Measurements from ENCODE around the gene INSYN2B. TPM values are rescaled to one million over a fixed set of nuclear protein-coding genes. Genes with fewer than 3 reads are reported as not detected.

Gene INSYN2B
- total RNA-seq, 1 donor from 2014 or later: not detected

DNA sequence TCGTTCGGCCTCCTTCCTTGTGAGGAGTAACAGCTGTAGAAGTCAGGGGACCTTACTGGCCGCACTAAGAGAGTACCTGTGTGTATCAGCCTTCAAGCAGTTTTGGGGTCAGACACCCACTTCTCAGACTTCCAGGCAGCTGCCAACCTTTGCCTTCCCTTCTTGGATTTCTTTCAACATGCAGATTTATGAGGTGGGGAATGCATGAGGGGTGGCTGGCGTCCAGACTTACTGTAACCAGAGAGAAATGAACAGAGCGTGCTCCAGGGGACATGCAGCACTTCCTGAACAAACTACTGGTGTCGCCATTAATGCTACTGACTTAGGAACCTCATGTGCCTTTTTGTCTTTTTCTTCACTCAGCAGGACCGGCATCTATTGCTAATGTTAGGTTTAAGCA, 46.7 kb downstream of the INSYN2B start:
- intact Hi-C loops (cut with micrococcal nuclease): no loop called here

DNA sequence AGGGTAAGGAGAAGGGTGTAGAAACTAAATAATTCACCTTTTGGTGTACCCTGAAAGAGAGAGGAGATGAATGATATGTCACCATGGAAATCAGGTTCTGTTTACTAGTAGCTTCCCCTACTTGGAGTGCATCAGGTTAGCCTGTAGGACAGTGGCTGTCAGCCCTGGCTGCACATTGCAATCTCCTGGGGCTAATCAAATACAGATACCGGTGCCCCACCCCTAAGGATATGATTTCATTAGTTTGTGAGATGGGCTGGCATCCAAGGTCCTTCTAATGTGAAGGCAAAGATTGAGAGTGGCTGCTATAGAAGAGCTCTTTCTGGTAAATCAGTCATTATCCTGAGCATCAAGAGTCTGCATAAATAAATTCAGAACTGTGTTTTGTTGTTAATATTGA, 47.2 kb downstream of the INSYN2B start:
- intact Hi-C loops (cut with micrococcal nuclease): no loop called here

DNA sequence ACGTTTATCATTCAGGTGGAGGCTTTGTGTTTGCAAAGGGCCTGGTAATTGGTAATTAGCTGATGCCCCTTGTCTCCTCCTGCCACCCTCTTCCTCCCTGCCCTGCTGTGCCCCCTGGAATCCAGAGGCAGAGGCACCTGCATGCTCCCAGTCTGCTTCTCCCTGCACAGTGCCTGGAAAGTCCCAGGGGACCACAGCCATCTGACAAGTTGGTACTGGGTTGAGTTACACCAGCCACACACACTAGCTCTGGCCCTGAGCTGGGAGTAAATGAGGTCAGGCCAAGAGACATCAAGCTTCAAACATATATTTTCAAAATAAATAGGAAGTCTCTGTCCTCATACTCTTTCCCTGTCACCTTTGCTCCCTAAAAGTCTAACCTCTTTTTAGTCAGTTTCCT, 56.3 kb downstream of the INSYN2B start:
- intact Hi-C loops (cut with micrococcal nuclease): no loop called here

DNA sequence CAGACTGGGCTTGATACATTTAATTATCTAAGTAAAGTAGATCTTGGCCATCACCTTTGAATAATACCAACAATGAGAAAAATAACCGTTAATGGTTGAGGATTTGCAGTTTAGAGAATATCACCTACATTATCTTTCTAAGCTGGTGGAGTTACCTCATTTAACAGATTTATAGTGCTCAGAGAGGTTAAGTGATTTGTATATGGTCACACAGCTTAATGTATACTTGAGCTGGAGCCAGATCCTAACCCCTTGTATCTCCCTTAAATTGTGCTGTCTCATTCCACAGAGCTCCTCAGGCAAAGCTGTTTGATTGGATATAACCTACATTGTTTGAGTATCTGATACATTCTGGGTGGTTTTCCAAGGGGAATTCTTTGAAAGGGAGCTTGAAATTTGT, 57.8 kb downstream of the INSYN2B start:
- intact Hi-C loops (cut with micrococcal nuclease): no loop called here

DNA sequence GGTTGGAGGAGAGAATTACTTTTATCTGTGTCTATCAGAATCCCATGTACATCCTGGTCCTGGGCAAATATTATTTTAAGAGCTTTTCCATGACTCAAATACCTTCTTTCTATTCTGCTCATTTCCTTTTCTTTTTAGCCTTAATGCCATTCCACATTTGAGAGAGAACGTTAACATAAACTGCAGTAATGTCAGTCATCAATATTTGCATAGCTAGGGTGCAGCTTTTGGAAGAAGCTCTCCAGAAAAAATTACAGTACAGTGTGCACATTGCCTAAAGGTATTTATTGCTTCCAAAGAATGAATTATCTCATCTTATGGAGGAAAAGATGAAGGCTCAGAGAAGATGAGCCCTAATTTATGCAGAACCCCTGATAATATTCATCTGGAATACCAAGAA, 58.3 kb downstream of the INSYN2B start:
- intact Hi-C loops (cut with micrococcal nuclease): no loop called here

DNA sequence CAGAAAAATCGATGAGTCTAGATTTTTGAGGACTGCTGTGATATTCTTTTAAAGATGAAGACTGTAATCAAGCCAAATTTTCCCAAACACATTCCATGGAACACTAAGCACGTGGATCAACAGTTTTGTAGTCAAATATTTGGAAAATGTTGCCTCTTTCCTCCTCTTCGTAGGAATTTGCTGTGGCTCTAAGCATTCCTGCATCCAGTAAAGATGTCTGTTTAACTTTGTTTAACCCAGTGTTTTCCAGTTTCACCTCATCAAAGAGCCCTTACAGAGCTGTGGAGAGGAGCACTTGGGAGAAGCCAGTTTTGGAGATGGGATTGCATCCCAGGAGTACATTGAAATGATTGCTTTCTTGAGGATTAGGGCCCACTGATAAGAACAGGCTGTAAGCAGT, 58.9 kb downstream of the INSYN2B start:
- intact Hi-C loops (cut with micrococcal nuclease): no loop called here

DNA sequence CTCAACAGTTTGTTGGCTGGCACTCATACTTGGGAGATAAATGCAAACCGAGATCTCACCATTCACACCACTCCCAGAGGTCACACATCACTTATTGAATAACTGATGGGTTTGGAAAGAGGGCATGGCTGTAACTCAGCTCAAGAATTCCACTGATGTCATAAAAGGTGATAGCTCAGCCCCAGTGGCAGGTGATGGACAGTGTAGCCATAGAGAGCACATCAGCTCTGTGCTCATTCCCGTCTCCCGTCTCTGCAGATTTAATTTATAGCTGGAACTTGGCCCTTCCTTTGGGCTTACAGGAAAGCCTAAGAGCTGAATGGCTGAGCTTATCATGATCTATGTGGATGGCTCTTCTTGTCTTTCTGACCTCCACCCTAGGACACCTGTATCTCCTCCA, 59.8 kb downstream of the INSYN2B start:
- intact Hi-C loops (cut with micrococcal nuclease): no loop called here

DNA sequence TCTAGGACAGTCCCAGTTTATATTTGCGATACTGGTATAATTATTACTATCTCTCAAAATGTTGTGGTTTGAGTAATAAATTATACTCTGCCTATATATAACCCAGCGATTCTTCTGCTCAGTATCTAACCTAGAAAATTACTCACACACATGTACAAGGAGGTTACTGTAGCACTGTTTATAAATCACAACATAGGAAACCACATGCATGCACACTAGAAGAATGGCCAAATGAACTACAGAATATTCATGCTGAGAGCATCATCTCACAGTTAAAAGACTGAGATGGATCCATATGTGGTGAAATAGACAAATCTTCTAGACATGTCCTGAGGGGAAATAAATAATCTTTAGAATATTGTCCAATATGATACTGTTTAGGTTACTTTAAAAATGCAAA, 62.1 kb downstream of the INSYN2B start:
- intact Hi-C loops (cut with micrococcal nuclease): no loop called here

DNA sequence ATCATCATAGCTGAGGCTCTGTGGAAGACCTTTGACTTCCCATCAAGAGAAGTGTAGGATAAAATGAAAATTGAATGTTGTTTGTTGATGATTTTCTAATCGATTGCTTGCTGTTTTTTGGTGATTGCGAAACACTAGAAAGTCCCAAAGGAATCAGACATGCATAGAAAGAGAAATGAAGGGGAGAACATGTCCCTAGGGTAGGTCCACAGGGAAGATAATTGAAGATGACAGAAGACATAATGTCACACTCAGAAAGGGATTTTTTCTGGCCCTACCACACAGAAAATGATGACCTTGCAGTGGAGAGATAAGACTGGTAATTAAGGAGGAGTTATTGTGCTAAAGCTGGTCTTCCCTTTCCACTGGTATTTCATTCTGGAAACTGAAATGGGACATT, 62.8 kb downstream of the INSYN2B start:
- intact Hi-C loops (cut with micrococcal nuclease): no loop called here

DNA sequence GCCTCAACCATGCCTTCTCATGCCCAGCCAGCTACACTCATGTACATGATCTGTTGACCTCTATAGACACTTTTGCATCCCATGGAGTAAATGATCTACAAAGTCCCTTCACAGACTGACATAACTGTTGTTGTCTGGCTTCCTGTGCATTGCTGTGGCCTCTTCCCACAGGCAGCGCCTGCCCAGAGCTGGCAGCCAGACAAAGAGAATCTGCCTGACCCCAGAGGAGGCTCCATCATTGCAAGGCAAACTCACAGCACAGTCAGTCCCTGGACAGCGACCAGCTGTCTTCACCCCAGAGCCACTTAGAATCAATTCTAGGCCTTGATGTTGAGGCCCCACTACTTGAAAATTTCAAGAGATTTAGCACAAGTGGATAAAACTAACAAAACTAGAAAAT, 65.5 kb downstream of the INSYN2B start:
- intact Hi-C loops (cut with micrococcal nuclease): no loop called here

DNA sequence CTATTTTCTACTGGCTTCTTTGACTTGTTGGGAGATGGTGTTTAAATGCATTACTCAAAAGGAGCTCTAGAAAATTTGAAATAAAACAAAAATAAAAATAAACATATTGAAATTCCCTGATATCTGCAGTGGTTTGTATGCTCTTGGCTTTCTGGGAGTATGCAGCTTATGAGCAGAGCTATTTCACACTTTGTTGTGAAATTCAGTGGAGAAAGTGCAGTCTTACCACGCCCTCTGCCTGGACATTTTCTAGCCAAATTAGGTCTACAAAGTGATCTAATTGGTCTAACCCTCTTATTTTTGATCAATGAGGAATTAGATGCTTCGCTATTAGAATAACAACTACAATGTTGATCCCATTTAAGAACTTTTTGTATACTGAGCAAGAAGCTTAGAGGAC, 66.8 kb downstream of the INSYN2B start:
- intact Hi-C loops (cut with micrococcal nuclease): no loop called here

DNA sequence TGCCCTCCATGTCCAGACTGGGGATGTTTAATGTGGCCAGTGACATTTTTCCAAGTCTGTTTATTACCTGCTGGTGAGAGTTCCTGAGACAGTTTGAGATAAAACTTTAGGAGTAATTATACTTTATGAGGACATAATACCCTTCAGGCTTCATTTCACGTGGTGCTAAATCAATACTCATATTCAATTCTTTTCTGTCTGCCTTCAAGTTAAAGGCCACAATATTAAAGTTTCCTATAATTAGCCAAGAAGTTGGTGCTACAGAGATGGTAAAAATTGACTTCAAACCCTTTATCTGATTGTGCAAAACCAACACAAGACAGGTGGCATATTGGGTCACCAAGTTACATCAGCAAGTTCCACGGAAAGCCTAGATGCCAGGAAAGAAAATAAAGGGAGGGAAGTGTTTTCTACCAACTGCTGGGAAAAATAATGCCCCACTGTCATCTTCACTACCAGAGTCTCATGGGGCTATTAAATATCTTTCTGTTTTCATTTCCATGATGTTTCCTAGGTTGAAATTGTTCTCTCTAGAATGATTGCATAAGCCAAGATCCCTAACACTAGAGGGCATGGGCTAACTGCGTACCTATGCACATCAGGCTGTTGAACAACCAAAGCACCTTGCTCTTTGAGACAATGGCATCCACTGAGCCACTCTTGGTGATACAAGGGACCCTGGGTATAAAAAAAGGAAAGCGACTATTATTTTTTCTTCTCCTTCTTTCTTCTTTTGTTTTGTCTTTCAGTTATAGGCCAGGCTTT, 68.7 kb downstream of the INSYN2B start:
- intact Hi-C loops (cut with micrococcal nuclease): no loop called here

DNA sequence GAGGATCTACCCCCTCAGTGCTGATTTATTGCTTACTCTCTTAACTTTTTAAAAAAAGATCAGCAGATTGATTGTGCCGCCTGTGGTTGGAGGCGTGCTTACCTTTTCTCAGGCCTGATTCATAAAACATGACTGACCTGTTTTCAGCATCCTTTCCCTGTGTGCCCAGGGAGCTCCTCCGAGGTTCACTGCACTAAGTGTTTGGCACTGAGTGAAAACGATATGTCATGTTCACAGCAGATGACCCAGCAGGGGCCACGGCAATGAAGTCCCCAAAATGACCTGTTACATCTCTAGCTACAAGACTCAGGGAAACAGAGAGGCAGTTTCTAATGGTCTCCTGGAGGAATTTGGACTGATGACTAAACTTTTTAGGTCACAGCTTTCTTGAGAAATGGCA, 69.9 kb downstream of the INSYN2B start:
- intact Hi-C loops (cut with micrococcal nuclease): no loop called here

DNA sequence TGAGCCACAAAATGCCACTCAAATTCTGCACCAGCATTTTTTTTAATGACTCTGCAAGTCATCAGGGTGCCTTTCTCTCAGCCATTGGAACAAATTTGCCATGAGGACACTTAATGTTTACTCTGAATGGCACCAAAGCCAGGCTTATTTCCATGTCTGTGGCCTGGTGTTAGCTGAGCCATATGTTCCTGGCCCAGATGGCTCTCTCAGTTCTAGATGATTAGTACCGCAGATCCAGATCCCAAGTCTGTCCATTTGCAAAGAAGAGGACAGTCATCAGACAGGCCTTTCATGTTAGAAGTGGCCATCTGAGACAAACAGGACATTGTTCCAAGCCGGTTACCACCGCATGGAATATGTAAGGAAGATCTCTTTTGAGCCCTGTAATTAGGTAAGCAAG, 70.3 kb downstream of the INSYN2B start:
- intact Hi-C loops (cut with micrococcal nuclease): no loop called here

DNA sequence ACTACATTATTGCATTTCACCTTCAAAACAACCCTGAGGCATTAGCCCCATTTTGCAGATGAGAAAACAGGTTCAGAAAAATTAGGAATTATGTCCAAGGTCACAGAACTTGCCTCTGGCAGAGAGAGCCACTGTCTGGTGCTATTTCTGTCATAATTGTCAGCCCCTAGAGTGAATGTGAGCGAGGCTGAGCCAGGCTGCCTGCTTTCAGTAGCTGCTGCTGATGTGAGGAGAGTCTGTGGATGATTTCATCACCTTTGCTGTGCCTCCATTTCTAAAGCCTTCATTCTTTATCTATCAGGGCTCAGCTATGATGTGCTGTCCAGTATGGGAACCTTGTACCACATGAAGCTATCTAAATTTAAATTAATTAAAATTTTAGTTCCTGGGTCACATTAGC, 71.4 kb downstream of the INSYN2B start:
- intact Hi-C loops (cut with micrococcal nuclease): no loop called here

DNA sequence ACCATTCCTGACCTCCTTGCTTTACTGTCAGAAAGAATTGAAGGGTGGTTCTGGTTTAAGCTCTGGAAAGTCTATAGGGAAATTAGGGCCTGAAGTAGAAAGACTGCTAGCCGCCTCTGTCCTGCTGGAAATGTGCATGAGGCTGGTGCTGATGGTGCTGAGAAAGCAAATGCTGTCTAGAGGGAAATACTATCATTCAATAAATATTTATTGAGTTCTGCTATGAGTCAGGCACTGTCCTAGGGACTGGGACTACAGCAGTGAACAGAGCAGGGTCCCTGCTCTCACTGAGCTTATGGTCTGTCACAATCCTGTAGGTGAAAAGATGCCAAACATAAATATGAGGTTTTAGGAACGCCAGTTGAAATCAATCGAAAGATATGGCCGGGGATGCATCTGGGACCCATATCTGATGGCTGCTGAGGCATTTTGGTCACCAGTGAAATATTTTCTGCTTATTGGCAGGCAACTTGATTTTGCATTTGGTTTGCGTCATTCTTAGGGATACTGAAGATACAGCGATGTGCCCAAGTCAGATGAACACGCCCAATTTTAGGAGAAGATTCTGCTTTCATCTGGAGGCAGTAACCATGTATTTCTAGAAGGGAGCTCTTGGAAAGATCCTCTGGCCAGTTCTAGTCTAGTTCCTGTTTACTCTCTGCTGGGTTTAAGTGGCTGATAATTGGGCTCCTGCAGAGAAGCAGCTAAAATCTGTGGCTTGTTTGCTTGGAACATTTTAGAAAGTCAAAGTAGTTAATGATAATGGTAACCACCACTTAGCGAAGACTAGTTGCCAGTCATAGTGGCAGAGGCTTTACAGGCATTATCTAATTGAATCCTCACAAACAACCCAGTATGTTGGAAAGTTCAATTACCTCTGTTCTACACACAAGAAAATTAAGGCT, 73.3 kb downstream of the INSYN2B start:
- intact Hi-C loops (cut with micrococcal nuclease): no loop called here

DNA sequence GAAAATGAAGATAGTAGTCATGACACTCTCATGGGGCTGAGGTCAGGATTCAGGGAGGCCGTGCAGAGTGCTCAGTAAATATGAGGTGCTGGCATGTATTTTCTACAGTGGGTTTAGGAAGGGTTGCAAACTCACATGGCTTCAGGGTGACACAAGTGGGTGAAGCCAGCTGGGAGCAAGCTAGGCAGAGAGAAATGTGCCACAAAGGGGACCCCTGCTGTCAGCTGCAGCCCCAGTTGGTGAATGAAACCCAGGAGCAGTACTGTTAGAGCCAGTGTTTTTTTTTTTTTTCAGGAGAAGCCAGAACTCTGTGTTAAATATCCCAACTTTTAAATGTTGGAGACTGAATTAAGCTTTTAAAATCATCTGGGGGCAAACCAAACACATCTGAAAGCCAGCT, 75.3 kb downstream of the INSYN2B start:
- intact Hi-C loops (cut with micrococcal nuclease): no loop called here

DNA sequence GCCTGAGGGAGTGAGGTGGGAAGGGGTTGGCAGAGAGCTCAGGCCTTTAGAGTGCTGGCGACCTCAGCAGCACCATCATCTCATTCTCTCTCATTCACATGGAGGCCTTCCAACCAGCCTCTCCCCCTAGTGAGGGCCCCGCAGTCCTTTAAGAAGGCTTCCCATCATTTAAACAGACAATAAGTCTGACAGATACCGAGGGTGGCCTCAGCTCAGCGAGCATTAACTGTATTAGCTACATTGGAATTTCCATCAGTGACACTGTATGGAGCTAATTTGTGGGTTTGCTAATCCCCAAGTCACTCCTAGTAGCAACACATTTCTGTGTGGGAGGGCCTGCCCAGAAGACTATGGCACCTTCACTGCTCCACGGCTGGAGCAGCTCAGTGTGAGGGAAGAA, 75.8 kb downstream of the INSYN2B start:
- intact Hi-C loops (cut with micrococcal nuclease): no loop called here

DNA sequence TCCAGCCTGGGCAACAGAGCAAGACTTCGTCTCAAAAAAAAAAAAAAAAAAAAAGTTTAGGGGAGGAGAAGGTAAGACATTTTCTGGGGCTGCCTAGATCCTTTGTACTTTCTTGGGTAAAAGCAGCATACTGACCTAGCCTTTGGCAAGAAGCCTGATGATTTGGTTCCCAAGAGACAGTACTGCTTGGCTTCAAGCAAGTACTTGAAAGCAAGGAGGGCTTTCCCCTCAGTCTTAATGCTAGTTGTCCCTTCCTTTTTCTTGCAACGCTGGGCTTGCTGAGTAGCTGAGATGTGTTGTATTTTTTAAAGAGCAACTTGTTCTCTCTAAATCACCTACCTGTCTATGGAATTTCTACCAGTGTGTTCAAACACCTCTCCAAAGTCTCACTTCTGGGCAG, 76.2 kb downstream of the INSYN2B start:
- intact Hi-C loops (cut with micrococcal nuclease): no loop called here

DNA sequence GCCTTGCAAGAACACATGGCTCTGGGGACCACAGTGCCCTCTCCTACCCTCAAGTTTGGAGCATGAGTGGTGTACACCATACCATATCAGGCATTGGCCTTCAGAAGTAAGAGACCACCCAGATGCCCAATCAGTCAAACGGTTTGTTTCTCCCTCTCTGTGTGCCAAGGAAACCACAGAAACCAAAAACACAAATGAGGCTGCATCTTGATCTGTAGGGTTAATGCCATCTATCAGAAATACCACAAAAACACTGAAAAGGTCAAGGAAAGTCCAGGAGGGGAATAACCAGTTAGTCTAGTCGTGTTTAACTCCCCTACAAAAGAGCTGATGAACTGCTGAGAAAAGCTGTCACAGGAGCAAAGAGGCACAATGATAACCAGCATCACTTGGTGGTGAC, 78.4 kb downstream of the INSYN2B start:
- intact Hi-C loops (cut with micrococcal nuclease): no loop called here

DNA sequence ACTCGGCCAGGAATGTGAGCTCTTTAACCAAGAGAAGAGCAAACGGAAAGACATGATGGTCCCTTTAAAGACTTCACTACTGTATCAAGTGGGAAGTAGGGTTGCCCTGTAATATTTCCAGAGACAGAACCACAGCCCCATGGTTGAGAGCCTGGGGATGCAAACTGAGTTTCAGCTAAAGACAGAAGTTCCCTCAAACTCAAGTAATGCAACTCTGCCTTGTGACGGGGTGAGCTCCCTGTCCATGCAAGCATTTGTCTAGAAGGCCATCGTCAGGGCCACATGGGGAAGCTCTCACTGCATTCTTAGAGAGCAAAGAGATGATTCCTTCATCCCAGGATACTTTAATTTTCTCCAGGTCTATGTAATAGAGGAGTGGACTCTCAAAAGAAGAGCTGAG, 82.8 kb downstream of the INSYN2B start:
- intact Hi-C loops (cut with micrococcal nuclease): no loop called here

DNA sequence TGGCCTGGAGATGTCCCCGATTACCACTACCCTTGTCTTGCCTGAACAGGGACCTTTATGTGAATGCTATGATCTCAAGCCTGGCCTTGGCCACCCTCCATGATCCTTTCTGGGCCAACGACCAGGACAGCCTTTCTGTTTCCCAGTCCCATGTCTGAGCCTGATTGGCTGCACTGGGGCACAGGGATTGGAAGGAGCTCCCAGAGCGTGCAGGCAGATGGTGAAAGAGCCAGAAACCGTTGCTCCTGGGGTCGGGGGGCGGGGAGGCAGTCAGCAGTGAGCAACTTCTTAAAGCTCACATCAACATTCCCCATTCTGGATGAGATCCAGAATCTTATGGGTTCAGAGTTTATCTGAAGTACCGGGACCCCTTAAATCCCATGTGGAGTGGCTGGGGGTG, 84.4 kb downstream of the INSYN2B start:
- intact Hi-C loops (cut with micrococcal nuclease): no loop called here

DNA sequence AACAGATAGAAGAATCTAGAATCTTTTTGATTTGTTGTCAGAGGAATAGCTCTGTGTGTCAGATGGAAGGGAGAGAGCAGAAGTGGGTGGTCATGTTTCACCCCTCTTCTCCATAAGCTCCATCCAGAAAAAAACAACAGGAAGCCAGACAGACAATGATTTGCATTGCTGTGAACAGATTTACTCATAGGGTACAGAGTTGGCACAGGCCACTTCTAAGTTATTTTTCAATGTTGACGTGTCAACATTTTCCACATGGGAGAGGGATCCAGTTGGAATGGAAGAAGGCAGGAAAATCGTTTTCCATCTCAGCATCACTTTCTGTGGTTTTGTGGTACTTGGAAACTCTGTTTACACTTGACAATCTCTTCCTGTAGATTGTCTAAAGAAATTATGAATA, 86.7 kb downstream of the INSYN2B start:
- intact Hi-C loops (cut with micrococcal nuclease): no loop called here

Measured in T-helper 1 cell treated with Interleukin-12 subunit alpha and Interleukin-12 subunit beta and Interleukin-4 antibody, amounts not matched to agents 30 ng/mL and 1 ng/mL, for 36 hours (primary cell).